ENCODE results near the gene GADD45A. TPM values are rescaled to one million over a fixed set of nuclear protein-coding genes. Genes with fewer than 3 reads are reported as not detected.
A peak's percentile ranks its signal among the peaks of the same experiment; 100 is the strongest.

GADD45A gene
- total and polyA plus RNA-seq, 9 of the 15 experiments (the other 6 are each of a cell fraction or from before 2014, with no cell fraction given), result 21.3 to 156 (median 62.1) TPM

GRCh38 chr1:67733681-67734322 is 48.8 kb downstream of the GADD45A start (continued):
- no peak for TF ChIP-seq MGA (IDR thresholded peaks at IDR 0.05)
- no peak for TF ChIP-seq HNRNPUL1 (IDR thresholded peaks at IDR 0.05; ENCODE audit: low read length)
- TF ChIP-seq NR0B1 (IDR thresholded peaks at IDR 0.05; ENCODE audit: partially characterized antibody), result no peak
- TF ChIP-seq DEAF1 (CRISPR knock-in tag; IDR thresholded peaks at IDR 0.05), result no peak
- peak; percentile 64; the same call in 1 of the 2 replicates for TF ChIP-seq HLTF (IDR thresholded peaks at IDR 0.05)
- TF ChIP-seq ZNF592 (IDR thresholded peaks at IDR 0.05), result no peak; the same call in none of the 2 replicates
- no peak for TF ChIP-seq TBP (optimal IDR thresholded peaks at IDR 0.05; ENCODE audit: low read depth, low read length)
